Activated CD4-positive, alpha-beta T cell treated with anti-CD3 and anti-CD28 coated beads, Interleukin-2, Interleukin-6, amounts not matched to agents 100 ng/mL and 50 ng/mL, durations not matched to agents 16 hours and 8 hours (primary cell): ENCODE measurements around the gene KRTAP10-1.
A peak's percentile ranks its signal among the peaks of the same experiment; 100 is the strongest.

Experiments
- DNase-seq: peaks from one replicate; pipeline ENCODE4 v3.0.0-alpha.2; 2020

KRTAP10-1 gene

GRCh38 chr21:44527156-44527982, 12.6 kb downstream of the KRTAP10-1 start:
- no peak for DNase-seq

DNA sequence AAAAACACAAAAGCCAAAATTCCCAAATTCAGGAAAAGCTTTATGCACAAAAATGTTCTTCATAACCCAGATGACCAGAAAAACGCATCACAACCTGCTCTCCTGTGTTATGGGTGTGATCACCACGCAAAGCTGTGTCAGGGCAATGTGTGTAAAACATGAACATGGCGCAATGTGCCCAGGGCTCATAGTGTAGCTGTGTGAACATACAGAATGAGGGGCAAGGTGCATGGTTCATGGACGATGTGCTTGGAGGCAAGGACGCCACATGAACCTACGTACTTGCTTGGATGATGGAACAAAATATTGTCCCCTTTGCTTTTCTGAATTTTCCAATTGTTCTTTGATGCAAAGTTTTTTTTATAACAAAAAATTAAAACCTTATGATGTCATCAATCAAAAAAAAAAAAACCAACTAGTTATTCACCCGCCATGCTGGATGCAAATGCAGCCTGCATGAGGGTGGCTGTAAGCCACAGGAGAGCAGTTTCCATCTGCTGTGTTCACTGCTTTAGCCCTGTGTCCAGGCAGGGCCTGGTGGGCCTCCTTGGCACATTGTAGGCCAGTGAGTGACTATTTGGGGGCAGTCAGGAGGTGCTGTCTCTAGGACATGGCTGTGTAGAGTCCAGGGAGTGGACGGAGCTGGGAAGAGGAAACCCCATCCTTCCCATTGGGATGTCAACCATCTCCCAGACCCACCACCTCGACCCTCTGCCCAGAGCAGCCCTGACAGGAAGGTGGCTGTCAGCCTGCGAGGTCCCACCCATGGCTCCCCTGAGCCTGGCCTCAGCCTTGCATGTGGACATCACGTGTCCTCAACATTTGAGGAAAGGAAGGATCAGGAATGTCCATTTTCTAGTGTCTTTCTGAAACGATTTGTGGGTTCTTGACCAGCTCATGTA, 13.6 kb downstream of the KRTAP10-1 start:
- DNase-seq: no peak

DNA sequence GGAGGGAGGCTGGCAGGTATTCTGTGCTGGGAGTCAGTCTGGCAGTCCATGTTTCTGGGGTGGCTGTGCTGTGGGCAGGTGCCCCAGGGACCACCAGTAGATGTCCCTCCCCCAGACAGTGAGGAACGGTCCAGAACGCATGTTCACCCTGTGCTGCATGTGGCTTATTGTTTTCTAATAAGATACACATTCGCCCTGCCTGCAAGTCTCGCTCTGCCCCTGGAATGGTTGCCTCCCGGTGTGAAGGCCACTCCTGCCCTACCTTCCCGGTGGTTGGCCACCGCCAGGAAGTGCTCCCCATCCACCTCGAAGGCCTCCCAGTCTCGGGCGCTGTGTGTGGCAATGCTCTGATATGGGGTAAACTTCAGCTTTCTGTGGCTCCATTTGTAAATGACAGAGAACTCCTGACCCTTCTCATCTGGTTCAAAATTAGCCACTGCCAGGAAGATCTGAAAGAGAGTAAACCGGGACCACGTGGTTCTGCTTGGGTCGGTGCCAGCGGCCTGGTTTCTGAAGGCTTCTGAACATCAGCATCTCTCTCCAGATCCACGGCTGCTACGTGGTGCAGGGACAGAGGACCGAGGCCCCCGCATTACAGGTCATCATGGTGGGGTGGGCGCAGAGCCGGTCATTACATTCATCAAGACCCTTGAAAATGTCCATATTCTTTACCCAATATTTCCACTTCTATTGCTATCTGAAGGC, 14.5 kb downstream of the KRTAP10-1 start:
- no peak for DNase-seq

DNA sequence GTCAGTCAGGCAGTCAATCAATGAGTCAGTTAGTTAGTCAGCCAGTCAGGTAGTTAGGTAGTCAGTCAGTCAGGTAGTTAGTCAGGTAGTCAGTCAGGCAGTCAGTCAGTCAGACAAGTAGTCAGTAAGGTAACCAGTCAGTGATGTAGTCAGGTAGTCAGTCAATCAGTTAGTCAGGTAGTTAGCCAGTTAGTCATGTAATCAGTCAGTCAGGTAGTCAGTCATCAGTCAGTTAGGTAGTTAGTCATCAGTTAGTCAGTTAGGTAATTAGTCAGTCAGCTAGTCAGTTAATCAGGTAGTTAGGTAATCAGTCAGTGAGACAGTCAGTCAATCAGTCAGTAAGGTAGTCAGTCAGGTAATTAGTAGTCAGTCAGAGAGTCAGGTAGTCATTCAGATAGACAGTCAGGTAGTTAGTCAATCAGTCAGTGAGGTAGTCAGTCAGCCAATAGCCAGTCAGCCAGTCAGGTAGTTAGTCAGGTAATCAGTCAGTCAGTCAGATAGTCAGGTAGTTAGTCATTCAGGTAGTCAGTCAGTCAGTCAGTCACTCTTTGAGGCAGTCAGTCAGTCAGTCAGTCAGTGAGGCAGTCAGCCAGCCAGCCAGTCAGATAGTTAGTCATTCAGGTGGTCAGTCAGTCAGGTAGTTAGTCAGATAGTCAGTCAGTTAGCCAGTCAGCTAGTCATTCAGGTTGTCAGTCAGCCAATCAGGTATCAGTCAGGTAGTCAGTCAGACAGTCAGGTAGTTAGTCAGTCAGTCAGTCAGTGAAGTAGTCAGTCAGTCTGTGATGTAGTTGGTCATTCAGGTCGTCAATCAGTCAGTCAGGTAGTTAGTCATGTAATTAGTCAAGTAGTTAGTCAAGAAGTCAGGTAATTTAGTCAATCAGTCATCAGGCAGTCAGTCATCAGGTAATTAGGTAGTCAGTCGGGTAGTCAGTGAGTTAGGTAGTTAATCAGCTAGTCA, 15.3 kb downstream of the KRTAP10-1 start:
- DNase-seq: no peak

DNA sequence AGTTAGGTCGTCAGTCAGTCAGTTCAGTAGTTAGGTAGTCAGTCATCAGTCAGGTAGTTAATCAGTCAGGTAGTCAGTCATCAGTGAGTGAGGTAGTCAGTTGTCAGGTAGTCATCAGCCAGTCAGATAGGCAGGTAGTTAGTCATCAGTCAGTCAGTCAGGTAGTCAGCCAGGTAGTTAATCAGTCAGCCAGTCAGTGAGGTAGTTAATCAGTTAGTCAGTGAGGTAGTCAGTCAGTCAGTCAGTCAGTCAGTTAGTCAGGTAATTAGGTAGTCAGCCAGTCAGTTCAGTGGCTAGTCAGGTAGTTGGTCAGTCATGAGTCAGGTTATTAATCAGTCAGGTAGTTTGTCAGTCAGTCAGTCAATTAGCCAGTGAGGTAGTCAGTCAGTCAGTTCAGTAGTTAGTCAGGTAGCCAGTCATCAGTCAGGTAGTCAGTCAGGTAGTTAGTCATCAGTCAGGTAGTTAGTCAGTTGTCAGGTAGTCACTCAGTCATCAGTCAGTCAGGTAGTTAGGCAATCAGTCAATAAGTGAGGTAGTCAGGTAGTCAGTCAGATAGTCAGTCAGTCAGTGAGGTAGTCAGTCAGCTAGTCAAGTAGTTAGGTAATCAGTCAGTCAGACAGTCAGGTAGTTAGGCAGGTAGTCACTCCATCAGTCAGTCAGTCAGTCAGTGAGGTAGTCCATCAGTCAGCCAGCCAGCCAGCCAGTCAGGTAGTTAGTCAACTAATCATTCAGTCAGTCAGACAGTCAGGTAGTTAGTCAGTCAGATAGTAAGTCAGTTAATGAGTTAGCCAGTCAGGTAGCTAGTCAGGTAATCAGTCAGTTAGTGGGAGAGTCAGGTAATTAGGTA, 16.2 kb downstream of the KRTAP10-1 start:
- no peak for DNase-seq

DNA sequence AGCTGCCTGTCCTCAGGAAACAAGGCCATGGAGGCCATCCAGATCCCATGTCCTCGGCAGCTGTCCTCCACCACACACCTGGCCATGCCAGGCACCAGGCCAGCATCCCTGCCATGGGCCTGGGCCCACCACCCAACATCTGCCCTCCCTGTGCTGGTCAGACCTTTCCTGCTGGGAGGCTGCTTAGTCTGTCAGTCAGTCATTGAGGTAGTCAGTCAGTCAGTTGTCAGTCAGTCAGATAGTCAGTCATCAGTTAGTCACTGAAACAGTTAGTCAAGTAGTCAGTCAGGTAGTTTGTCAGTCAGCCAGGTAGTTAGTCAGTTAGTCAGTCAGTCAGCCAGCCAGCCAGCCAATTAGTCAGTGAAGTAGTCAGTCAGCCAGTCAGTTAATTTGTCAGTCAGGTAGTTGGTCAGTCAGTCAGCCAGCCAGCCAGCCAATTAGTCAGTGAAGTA, 17.2 kb downstream of the KRTAP10-1 start:
- DNase-seq: no peak

DNA sequence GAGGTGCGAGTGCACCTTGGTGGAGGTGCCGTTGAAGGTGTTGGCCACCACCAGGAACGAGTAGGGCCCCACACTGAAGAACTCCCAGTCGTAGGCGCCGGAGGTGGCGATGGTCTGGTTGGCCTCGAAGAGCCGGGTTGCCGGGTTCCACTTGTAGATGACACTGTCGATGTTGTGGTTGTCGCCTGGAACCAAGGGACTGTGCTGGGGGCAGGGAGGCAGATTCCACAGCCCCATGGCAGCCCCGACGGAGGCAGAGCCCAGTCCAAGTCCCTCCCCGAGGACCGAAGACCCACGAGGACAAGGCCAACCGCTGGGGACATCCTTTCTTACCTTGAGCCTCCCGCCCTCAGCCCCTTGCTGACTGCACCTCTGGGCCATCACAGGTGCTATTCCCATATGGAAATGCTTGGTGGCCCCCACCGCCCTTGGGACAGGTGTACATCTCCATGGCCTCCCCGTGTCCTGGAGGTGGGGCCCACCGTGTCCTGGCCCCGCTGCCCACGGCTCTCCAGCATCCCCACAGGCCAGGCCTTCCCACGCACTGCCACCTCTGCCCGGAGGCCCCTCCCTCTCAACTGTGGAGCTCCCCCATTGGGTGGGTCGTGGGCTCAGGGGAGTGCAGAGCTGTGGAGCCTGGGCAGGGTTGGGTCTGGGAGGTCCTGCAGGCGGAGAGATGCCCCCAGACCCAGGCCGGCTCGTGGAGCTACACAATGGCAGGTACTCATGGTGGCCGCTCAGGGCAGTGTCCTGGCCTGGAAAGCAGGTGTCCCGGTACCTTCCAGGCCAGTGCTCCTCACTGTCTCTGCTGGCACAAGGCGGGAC, 17.9 kb downstream of the KRTAP10-1 start:
- no peak for DNase-seq

GRCh38 chr21:44521301-44521927, 18.6 kb downstream of the KRTAP10-1 start:
- no peak for DNase-seq

- no peak for DNase-seq
These were observed 19.4 kb downstream of the KRTAP10-1 start for GRCh38 chr21:44520326-44521300.

- no peak for DNase-seq
These were observed 20.4 kb downstream of the KRTAP10-1 start for GRCh38 chr21:44519346-44520325.

- no peak for DNase-seq
These were observed 21.3 kb downstream of the KRTAP10-1 start for GRCh38 chr21:44518686-44519085.

DNA sequence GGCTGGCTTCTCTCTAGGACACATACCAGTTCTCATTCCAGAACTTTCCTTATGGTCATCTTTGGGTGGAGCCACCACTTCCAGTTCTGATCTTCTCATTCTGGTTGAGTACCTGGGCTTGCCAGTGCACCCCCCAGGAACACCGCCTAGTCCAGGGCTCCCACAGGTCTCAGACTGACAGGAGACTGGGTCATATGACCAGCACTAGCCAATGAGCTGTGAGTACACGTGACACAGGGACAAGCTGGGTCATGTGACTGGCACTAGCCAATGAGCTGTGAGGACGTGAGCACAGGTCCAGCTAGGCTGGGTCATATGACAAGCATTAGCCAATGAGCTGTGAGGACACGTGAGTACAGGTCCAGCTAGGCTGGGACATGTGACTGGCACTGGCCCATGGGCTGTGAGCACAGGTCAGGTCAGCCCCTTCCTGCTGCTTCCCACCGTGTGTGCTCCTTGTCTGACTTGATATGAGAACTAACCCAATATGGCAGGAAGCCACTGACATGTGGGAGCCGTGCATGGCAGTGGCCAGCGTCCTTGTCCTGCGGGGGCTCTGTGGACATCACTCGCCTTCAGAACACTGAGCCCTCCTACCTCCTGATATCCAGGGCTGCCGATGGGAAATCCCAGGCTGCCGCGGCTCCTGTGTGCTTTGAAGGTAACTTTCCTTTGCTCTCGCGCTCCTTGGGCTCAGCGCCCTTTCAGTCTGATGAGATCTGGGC, 22.7 kb downstream of the KRTAP10-1 start:
- DNase-seq: peak; percentile 37

GRCh38 chr21:44516828-44517174, 23.2 kb downstream of the KRTAP10-1 start:
- DNase-seq: no peak

GRCh38 chr21:44516342-44516741, 23.7 kb downstream of the KRTAP10-1 start:
- no peak for DNase-seq

DNA sequence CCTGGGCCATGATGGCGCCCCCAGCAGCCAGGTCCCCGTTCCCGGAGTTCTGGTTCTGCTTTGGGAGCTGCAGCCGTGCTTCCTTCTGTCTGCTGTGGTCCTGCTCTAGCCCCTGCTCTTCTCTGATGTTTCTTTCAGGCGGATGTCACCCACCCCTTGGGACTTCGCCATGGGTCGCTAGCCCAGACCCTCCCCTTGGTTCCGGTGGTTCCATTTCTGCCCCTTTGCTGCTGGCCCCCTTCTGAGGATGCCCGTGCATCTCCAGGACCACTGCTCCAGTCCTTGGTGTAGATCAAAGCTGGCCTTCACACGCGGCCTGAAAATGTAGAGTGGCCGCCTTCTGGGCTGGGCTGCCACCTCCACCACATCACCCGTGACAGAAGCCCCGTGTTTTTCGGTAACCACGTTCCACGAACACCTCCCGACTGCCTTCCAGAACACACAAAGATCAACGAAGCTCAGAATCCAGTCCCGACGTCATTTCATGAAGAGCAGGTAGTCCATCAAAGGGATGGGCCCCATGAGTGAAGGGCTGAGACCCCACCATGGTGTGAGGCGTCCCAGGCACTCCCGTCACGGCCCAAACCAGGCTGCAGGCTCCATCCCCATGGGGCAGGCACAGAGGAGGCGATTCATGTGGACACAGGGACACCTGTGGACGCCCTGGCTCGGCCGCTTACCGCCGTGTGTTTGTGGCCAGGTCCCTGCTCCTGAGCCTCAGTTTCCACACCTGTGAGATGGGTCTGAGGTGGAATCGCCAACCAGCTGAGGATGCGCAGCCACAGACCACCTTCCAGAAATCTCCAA, 24.4 kb downstream of the KRTAP10-1 start:
- DNase-seq: no peak
